Mucosa of stomach (tissue), 1 donor: ENCODE results near the gene NRK.
"Not testable (repeated sequence)": the region's sequence is repeated elsewhere in the genome, so short reads cannot be mapped to it uniquely, and the experiment has no call there.

Experiments
- H3K27me3 ChIP-seq: one replicate; pipeline ENCODE4 v1.7.0; 2013; ENCODE audit warnings: mild to moderate bottlenecking, low read length; ENCODE audit not compliant: control insufficient read depth, insufficient read depth
- H3K36me3 ChIP-seq: one replicate; pipeline ENCODE4 v1.7.0; 2013; ENCODE audit warnings: low read length; ENCODE audit not compliant: control insufficient read depth, insufficient read depth
- H3K4me1 ChIP-seq: one replicate; pipeline ENCODE4 v1.7.0; 2013; ENCODE audit warnings: mild to moderate bottlenecking, low read length; ENCODE audit not compliant: control insufficient read depth, insufficient read depth
- H3K4me3 ChIP-seq: one replicate; pipeline ENCODE4 v1.7.0; 2013; ENCODE audit warnings: low read length
- H3K9ac ChIP-seq: one replicate; pipeline ENCODE4 v1.7.0; 2013; ENCODE audit warnings: mild to moderate bottlenecking, low read length, moderate library complexity
- H3K9me3 ChIP-seq: one replicate; pipeline ENCODE4 v1.7.0; 2013; ENCODE audit warnings: mild to moderate bottlenecking, low read length, moderate library complexity; ENCODE audit not compliant: control insufficient read depth
- donor health status: Pancreatic carcinoma.

The NRK gene

GRCh38 chrX:105837232-105837631, 14.9 kb downstream of the NRK start:
- Histone ChIP-seq H3K27me3 (no peaks in the 10 kb centered on the region), H3K9ac (no peak overlapping the region), H3K36me3 (no peaks in the 10 kb centered on the region), H3K4me1 (no peaks in the 10 kb centered on the region), H3K4me3 (no peak overlapping the region), H3K9me3 (no peaks in the 10 kb centered on the region)

GRCh38 chrX:105845631-105846030, 23.3 kb downstream of the NRK start:
- Histone ChIP-seq H3K4me3 (no peak overlapping the region), H3K9me3 (no peaks in the 10 kb centered on the region), H3K36me3 (no peaks in the 10 kb centered on the region), H3K27me3 (no peaks in the 10 kb centered on the region), H3K4me1 (no peaks in the 10 kb centered on the region), H3K9ac (no peak overlapping the region)

DNA sequence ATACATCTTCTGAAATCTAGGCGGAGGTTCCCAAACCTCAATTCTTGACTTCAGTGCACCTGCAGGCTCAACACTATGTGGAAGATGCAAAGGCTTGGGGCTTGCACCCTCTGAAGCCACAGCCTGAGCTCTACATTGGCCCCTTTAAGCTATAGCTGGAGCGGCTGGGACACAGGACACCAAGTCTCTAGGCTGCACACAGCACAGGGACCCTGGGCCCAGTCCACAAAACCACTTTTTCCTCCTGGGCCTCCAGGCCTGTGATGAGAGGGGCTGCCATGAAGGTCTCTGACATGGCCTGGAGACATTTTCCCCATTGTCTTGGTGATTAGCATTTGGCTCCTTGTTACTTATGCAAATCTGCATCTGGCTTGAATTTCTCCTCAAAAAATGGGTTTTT, 27.8 kb downstream of the NRK start:
- H3K36me3 ChIP-seq, H3K4me3 ChIP-seq, H3K27me3 ChIP-seq, H3K9ac ChIP-seq, H3K9me3 ChIP-seq, H3K4me1 ChIP-seq: not testable (repeated sequence)

DNA sequence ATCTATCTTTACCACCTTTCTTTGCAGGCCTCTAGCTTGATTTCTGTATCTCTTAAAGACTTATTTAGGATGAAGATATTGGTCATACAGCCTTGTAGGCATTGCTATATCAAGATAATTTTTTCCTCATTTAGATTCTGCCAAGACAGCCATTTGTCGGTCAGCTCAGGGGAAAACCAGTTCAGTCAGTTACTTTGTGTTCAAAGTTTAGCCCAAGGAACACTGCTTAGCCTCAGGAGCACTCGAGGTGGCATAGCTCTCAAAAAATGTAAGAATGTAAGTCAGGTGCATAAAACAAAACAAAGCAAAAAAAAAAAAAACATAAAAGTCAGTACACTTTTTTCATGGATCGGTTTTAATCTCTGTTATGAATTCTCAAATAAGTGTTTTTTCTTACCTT, 43.4 kb downstream of the NRK start:
- no peaks in the 10 kb centered on the region for H3K4me1 ChIP-seq
- H3K9ac ChIP-seq = no peak overlapping the region
- H3K4me3 ChIP-seq = no peak overlapping the region
- no peaks in the 10 kb centered on the region for H3K9me3 ChIP-seq
- H3K27me3 ChIP-seq = no peaks in the 10 kb centered on the region
- no peaks in the 10 kb centered on the region for H3K36me3 ChIP-seq

GRCh38 chrX:105869701-105870100, 47.4 kb downstream of the NRK start:
- no peak overlapping the region for H3K4me3 ChIP-seq
- no peaks in the 10 kb centered on the region for H3K27me3 ChIP-seq
- no peaks in the 10 kb centered on the region for H3K4me1 ChIP-seq
- H3K9me3 ChIP-seq = no peaks in the 10 kb centered on the region
- H3K36me3 ChIP-seq = no peaks in the 10 kb centered on the region
- H3K9ac ChIP-seq = no peak overlapping the region

DNA sequence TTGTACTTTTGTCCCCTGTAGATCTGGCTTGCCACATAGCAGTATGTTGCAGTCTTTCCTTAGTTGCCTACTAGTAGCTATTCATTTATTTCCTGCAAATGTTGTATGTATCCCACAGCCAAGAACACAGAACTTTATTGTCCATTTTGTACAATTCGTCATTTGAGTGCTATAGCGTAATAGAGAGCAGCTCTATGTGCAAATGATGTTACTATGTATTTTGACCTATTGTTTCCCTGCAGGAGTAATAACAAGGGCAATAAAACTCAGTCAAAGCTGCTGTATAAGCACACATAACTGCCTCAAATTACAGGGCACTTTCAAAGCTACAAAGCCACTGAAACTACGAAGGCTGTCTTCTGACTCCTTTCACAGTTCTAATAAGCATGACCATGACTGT, 48.1 kb downstream of the NRK start:
- no peaks in the 10 kb centered on the region for H3K36me3 ChIP-seq
- no peaks in the 10 kb centered on the region for H3K9me3 ChIP-seq
- no peak overlapping the region for H3K4me3 ChIP-seq
- no peaks in the 10 kb centered on the region for H3K27me3 ChIP-seq
- H3K4me1 ChIP-seq = no peaks in the 10 kb centered on the region
- no peak overlapping the region for H3K9ac ChIP-seq

DNA sequence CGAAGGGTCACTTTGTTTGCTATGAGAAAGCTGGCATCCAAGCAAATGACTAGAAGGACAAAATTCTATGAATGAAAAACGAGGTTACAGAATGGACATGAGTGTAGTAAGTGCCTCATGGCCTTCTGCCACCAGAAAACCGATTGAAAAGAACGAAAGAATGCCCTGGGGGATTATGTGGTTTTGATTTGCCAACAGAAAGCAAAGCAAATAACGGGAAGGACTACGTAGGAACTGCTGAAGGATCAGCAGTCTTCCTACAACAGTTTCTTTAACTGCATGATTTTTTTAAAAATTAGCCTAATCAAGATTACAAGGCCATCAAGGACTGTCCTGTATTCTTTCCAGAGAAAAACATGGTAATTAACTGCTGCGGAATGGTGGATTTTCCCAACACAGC, 50.6 kb downstream of the NRK start:
- H3K4me1 ChIP-seq = no peaks in the 10 kb centered on the region
- no peaks in the 10 kb centered on the region for H3K27me3 ChIP-seq
- H3K4me3 ChIP-seq = no peak overlapping the region
- H3K36me3 ChIP-seq = no peaks in the 10 kb centered on the region
- no peak overlapping the region for H3K9ac ChIP-seq
- H3K9me3 ChIP-seq = no peaks in the 10 kb centered on the region

GRCh38 chrX:105874790-105875189, 52.5 kb downstream of the NRK start:
- H3K27me3 ChIP-seq = no peaks in the 10 kb centered on the region
- no peak overlapping the region for H3K9ac ChIP-seq
- H3K9me3 ChIP-seq = no peaks in the 10 kb centered on the region
- no peaks in the 10 kb centered on the region for H3K4me1 ChIP-seq
- no peaks in the 10 kb centered on the region for H3K36me3 ChIP-seq
- no peak overlapping the region for H3K4me3 ChIP-seq

- no peaks in the 10 kb centered on the region for H3K27me3 ChIP-seq
- H3K36me3 ChIP-seq = no peaks in the 10 kb centered on the region
- H3K9ac ChIP-seq = no peak overlapping the region
- no peak overlapping the region for H3K4me3 ChIP-seq
- H3K9me3 ChIP-seq = no peaks in the 10 kb centered on the region
- no peaks in the 10 kb centered on the region for H3K4me1 ChIP-seq
Observed at GRCh38 chrX:105876658-105877057, 54.3 kb downstream of the NRK start.

DNA sequence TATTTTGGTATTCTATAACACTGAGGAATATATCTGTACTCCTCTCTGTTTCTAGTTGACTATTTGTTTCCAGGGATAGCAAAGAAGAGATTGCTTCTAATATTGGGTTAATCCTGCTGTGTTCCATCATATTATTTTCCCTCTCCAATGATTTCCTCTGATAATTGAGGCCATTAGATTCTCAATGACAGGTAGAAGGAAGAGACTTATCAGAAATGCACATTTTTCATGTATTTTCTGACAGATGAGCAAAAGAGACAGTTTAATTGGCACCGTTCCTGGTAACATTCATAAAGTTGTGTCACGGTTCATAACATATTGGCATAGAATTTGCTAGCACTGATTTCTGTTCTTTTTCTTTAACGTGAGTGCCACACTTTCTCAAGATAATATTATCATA, 58.2 kb downstream of the NRK start:
- Histone ChIP-seq H3K9me3 (no peaks in the 10 kb centered on the region), H3K9ac (no peak overlapping the region), H3K4me3 (no peak overlapping the region), H3K36me3 (no peaks in the 10 kb centered on the region), H3K4me1 (no peaks in the 10 kb centered on the region), H3K27me3 (no peaks in the 10 kb centered on the region)

DNA sequence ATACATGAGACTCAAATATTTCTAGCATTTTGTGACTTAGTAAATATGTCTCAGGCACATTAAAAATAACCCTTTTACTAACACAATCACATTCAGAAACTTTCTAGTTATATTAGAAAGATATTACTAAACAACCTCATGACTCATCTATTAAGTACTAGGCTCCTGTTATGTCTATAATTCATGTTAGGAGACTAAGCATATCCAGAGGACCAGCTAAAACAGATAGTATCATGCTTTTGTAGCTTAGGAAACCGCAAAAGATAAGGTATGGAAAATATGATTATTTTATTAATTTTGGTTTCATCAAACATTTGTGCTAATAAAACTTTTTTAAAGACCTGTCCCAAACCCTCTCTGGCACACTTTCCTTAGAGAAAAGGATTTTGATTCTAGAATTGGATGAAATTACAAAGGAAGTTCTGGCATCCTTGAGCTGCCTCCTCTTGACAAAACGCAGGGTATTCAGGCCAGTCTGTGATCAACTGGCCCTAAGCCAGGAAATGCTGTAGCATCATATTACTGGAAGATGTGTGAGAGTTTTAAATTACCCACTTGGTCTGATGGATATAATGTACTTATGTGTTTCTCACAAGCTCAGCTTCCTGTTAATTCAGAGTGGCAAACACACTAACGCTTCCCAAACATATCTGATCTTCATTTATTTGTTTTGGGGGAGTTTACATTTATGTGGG, 60.4 kb downstream of the NRK start:
- Histone ChIP-seq H3K9ac (no peak overlapping the region), H3K27me3 (no peaks in the 10 kb centered on the region), H3K9me3 (no peaks in the 10 kb centered on the region), H3K4me1 (no peaks in the 10 kb centered on the region), H3K36me3 (no peaks in the 10 kb centered on the region), H3K4me3 (no peak overlapping the region)

- Histone ChIP-seq H3K4me1 (no peaks in the 10 kb centered on the region), H3K27me3 (no peaks in the 10 kb centered on the region), H3K36me3 (no peaks in the 10 kb centered on the region), H3K9me3 (no peaks in the 10 kb centered on the region), H3K4me3 (no peak overlapping the region), H3K9ac (no peak overlapping the region)
Observed at GRCh38 chrX:105894721-105895120, 72.4 kb downstream of the NRK start.

DNA sequence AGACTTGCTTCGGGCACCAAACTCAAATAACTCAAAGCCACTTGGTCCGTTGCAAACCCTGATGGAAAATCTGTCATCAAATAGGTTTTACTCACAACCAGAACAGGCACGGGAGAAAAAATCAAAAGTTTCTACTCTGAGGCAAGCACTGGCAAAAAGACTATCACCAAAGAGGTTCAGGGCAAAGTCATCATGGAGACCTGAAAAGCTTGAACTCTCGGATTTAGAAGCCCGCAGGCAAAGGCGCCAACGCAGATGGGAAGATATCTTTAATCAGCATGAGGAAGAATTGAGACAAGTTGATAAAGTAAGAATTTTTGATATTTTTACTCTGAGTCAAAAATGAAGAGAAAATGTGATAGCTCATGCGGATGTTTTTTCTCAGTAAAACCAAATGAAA, 87.2 kb downstream of the NRK start:
- H3K9ac ChIP-seq = no peak overlapping the region

More for the DNA sequence above, 87.2 kb downstream of the NRK start:
- Histone ChIP-seq H3K4me3 (no peak overlapping the region), H3K4me1 (no peaks in the 10 kb centered on the region), H3K36me3 (no peaks in the 10 kb centered on the region), H3K9me3 (no peaks in the 10 kb centered on the region), H3K27me3 (no peaks in the 10 kb centered on the region)
